Mammary epithelial cell (primary cell): ENCODE results near the gene LILRB3.

Source experiments
- CTCF ChIP-seq, 2 donors: IDR thresholded peaks in 1 of 2; conservative IDR thresholded peaks in 1 of 2; 2 replicates each; pipeline ENCODE4 v1.5.1; 2011 to 2012; ENCODE audit warnings: inconsistent platforms in 2 of 2, low read length in 2 of 2, mild to moderate bottlenecking in 2 of 2, control low read depth in 1 of 2, low read depth in 1 of 2; ENCODE audit not compliant: insufficient read depth in 1 of 2; ENCODE audit errors: extremely low read depth in 1 of 2
- EZH2 ChIP-seq: IDR thresholded peaks from 2 replicates; pipeline ENCODE4 v1.6.1; 2012; ENCODE audit warnings: low read length, inconsistent platforms, borderline replicate concordance

GRCh38 chr19:54256250-54257115, 33.7 kb upstream of the LILRB3 start:
- TF ChIP-seq CTCF (conservative IDR thresholded peaks at IDR 0.05 in 1 of 2, IDR thresholded peaks at IDR 0.05 in 1 of 2; ENCODE audit: extremely low read depth in 1 of 2, insufficient read depth in 1 of 2, low read depth in 1 of 2, low read length in 2 of 2) (no peak), EZH2 (no peak)
